OCI-LY3 (cell line): ENCODE data around the gene MLPH.

Experiments
- EZH2phosphoT487 ChIP-seq: fragments of 200-600 bp; shearing (Covaris generic); IDR thresholded peaks from 2 replicates; pipeline ENCODE4 v1.6.1; 2018; ENCODE audit warnings: antibody characterized with exemption, mixed run types, low read depth
- TF ChIP-seq, protein P1 (sequence below): fragments of 200-600, 300-600 bp; sonication (generic); IDR thresholded peaks from 2 replicates; pipeline ENCODE4 v1.5.1; 2014; ENCODE audit warnings: antibody characterized with exemption, low read length, low read depth

DNA sequence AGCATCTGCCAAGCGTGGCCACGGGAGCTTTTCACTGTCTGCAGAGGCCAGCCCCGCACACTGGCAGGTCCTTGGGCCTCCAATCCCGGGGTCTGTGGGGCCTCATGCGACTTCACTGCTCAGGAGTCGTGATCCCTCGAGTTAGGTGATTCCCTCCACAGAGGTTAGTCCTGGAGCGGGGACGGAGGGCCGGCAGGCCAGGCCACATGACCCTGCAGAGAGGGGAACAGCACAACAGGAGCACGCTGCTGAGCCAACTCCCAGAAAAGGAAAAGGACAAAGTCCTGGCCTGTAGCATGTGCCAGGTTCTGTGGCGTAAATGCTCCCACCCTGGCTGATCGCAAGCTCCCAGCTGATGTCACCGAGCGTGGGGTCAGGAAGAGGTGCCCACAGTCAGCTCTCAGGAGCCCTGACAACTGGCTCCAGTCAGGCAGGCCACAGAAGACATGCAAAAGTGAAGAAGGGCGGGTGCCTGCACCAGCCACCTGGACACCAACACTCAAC lies 64.1 kb downstream of the MLPH start:
- TF ChIP-seq, protein P1, sequence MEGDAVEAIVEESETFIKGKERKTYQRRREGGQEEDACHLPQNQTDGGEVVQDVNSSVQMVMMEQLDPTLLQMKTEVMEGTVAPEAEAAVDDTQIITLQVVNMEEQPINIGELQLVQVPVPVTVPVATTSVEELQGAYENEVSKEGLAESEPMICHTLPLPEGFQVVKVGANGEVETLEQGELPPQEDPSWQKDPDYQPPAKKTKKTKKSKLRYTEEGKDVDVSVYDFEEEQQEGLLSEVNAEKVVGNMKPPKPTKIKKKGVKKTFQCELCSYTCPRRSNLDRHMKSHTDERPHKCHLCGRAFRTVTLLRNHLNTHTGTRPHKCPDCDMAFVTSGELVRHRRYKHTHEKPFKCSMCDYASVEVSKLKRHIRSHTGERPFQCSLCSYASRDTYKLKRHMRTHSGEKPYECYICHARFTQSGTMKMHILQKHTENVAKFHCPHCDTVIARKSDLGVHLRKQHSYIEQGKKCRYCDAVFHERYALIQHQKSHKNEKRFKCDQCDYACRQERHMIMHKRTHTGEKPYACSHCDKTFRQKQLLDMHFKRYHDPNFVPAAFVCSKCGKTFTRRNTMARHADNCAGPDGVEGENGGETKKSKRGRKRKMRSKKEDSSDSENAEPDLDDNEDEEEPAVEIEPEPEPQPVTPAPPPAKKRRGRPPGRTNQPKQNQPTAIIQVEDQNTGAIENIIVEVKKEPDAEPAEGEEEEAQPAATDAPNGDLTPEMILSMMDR = no peak
- no peak for TF ChIP-seq EZH2phosphoT487
